Measurements from ENCODE around the gene ITPR2. TPM values are rescaled to one million over a fixed set of nuclear protein-coding genes. Genes with fewer than 3 reads are reported as not detected.

Gene ITPR2
- polyA plus RNA-seq, 1 donor: 16.5 TPM

DNA sequence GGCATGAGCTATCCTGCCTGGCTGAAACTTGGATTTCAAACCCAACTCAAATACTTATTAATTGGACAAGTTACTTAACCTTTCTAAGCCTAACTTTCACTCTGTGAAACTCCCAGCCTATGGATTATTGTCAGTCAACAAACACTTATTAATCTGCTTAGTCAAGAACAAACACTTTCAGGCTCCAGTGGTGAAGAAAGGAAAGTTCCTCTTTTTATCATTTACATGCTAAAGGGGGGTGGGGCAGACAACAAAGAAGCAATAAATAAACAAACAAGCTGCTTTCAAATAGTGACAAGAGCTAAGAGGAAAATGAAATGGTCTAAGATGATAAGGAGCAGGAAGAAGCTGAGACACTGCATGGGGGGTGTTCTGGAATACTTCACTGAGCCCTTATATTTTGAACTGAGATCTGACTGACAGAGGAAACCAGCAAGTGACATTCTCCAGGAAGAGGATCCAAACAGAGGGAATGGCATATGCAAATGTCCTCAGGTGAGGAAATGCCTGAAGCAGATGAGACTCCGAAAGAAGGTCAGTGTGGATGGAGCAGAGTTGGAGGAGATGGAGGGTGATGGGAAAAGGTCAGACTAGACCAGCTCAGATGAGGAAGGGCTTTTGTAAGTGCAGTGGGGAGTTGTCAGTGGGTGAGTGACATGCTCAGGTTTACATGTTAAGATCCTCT lies 259.6 kb downstream of the ITPR2 start:
- no peak for DNase-seq

- DNase-seq: no peak
Observed at GRCh38 chr12:26572137-26572536, 260.9 kb downstream of the ITPR2 start.

GRCh38 chr12:26571560-26571959 lies 261.4 kb downstream of the ITPR2 start:
- no peak for DNase-seq

DNA sequence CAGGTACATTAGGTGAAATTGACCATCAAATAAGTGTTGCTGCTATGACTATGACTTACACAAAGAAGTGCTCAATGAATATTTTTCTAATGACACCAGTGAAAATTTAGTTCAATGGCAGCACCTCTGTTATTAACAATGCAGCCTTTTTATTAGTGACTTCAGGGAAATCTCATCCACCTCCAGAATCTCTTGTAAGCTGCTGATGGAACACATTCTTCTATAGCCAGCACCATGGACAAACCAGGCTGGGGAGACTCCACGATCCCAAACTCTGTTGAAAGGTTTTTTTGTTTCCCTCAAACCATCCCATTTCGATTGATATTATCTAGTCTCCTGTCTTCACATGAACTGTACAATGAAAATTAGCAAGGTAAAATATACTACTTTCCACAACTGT lies 265.9 kb downstream of the ITPR2 start:
- no peak for DNase-seq

DNA sequence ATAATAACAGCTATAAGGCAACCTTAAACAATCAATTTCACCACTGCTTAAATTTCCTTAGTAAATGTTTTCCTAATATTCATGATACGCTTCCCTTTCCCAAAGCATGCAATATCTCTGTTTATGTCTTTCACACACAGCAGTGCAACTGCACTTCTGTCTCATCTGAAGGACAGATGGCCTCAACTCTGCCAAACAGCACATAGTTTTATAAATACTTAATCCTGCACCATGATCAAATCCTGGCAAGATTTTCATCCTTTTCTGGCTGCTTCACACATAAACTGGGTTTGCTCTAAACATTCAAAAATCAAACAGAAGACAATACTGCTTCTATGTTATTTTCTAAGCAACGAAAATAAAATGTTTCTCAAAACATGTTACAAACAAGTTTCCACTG lies 266.3 kb downstream of the ITPR2 start:
- DNase-seq: no peak

DNA sequence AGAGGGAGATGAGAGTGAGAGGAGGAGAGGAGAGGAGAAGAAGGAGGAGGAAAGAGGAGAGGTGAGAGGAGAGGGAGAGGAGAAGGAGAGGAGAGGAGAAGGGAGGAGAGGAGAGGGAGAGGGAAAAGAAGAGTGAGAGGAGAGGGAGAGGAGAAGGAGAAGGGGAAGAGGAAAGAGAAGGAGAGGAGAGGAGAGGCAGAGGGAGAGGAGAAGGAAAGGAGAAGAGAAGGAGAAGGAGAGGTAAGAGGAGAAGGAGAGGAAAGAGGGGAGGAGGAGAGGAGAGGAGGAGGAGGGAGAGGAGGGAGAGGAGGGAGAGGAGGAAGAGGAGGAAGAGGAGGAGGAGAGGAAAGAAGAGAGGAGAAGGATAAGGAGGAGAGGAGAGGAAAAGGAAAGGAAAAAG lies 266.8 kb downstream of the ITPR2 start:
- no peak for DNase-seq

GRCh38 chr12:26564391-26564790 lies 268.6 kb downstream of the ITPR2 start:
- DNase-seq: no peak

DNA sequence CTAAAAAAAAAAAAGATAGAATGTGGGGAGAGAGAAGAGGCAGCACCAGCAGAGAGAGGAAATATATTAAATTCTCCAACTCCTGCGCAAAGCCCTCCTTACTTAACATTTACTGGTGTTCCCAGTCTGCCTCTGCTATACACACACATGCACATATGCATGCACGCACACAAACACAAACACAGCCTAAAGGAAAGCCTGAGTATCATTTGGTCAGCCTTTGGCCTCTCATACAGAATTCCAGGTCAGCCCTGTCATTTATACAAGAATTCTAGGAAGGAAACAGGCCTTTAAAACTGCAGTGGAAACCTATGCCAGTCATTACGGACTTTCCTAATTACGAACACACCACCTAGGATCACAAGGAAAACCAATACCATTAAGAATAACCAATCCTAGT lies 269.4 kb downstream of the ITPR2 start:
- no peak for DNase-seq

GRCh38 chr12:26557326-26557725 lies 275.7 kb downstream of the ITPR2 start:
- no peak for DNase-seq

DNA sequence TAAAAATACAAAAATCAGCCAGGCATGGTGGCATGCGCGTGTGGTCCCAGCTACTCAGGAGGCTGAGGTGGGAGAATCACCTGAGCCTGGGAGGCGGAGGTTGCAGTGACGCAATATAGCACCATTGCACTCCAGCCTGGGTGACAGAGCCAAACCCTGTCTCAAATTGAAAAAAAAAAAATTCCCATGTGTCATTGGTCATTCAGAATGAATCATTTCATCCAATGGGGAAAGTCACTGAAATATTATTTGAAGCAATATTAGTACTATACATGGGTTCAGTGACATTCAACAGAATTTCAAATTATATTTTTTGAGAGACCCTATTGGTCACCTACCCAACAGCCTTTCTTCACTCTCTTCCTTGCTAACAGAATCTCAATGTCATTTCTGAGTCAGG lies 276.1 kb downstream of the ITPR2 start:
- DNase-seq: no peak

GRCh38 chr12:26555139-26555538 lies 277.9 kb downstream of the ITPR2 start:
- DNase-seq: no peak

DNA sequence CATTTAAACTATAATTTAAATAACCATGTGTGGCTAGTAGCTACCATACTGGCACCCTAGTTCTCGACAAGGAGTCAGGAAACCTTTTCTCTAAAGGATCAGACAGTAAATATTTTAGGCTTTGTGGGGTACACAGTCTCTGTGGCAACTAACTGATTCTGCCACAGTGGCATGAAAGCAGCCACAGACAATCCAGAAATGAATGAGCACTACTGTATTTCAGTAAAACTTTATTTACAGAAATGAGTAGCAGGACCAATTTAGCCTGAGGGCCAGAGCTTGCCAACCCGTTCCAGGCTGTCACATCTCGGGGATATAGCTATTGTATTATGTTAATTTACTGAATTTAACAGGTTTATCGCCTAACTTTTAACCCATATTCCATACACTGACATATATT lies 278.7 kb downstream of the ITPR2 start:
- no peak for DNase-seq

- no peak for DNase-seq
Observed at GRCh38 chr12:26551385-26551784, 281.6 kb downstream of the ITPR2 start.

GRCh38 chr12:26548227-26548626 lies 284.8 kb downstream of the ITPR2 start:
- DNase-seq: no peak

DNA sequence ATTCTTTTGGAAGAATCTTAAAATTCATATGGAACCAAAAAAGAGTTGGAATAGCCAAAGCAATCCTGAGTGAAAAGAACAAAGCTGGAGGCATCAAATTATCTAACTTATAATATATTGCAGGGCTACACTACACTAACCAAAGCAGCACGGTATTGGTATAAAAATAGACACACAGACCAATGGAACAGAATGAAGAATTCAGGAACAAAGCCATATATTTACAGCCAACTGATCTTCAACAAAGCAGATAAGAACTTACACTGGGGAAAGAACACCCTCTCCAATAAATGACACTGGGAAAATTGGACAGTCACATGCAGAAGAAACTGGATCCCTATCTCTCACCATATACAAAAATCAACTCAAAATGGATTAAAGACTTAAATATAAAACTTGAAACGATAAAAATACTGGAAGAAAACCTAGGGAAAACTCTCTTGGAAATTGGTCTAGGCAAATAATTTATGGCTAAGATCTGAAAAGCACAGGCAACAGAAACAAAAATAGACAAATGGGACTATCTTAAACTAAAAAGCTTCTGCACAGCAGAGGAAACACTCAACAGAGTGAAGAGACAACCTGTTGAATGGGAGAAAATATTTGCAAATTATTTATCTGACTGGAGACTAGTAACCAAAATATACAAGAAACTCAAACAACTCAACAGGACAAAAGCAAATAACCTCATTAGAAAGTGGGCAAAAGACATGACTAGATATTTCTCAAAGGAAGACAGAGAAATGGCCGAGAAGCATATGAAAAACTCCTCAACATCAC lies 286.3 kb downstream of the ITPR2 start:
- no peak for DNase-seq

DNA sequence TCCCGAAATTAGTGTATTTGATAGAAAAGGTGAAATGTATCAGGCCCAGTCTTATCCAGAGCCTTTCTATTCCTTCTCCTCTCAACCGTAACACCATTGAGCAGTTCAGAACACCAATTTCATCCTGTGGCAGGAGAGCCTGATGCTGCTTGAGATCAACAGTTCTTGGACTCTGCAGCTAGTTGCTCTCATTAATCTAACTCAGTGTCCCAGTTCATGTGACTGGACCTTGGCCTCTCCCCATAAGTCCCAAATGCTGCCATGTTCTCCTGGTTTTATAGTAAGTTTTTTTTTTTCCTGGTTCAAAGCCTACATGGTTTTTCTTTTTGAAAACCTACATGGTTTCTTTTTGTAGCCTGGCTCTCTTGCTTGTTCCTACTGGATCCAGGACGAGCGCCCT lies 293.9 kb downstream of the ITPR2 start:
- DNase-seq: no peak

- DNase-seq: no peak
Observed at GRCh38 chr12:26537651-26538050, 295.3 kb downstream of the ITPR2 start.

- DNase-seq: no peak
Observed at GRCh38 chr12:26537126-26537525, 295.9 kb downstream of the ITPR2 start.

GRCh38 chr12:26535826-26536225 lies 297.2 kb downstream of the ITPR2 start:
- no peak for DNase-seq

- DNase-seq: no peak
Observed at GRCh38 chr12:26534071-26534470, 298.9 kb downstream of the ITPR2 start.

- no peak for DNase-seq
Observed at GRCh38 chr12:26533211-26533610, 299.8 kb downstream of the ITPR2 start.

DNA sequence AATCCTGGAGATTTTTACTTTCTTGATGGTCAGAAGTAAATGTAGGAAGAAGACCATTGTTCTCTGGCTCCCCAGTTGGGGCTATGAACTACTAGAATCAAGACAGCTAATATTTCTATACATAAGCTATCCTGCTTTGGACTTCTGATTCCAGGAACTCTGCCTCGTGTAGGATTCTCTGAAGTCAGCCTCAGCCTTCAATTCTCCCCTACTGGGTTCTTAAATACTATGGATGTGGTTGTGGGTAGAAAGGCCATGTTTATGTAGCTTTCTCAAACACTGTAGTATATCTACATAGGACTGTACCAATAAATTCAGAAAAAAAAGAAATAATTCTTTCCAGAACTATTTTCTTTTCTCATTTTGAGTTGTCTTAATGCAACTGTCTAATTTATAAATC lies 302.5 kb downstream of the ITPR2 start:
- DNase-seq: no peak

DNA sequence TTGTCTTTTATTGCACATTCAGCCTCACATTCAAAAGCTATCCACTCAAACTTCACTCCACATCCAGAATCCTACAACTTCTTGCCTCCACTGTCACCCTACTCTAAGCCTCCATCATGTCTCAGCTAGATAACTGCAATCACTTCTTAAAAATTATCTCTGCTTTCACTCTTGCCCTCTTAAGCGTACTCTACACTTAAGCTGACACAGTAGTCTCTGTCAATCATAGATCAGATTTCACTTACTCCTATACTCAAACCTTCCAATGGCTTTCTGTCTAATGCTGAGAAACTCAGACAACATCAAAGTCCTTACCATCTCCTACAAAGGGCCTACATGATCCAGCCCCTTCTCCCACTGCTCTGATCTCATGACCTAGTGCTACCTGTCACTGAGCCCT lies 304.1 kb downstream of the ITPR2 start:
- DNase-seq: no peak

GRCh38 chr12:26527682-26528081 lies 305.3 kb downstream of the ITPR2 start:
- DNase-seq: no peak
